Activated CD4-positive, alpha-beta T cell treated with anti-CD3 and anti-CD28 coated beads, Interleukin-2, amount 10 ng/mL, durations not matched to agents 24 days and 14 days (primary cell): Measurements from ENCODE around the gene SEPTIN12. TPM values are rescaled to one million over a fixed set of nuclear protein-coding genes. Genes with fewer than 3 reads are reported as not detected.

Experiments
- DNase-seq: peaks from one replicate; pipeline ENCODE4 v3.0.0; 2022
- H3K27ac Mint-ChIP-seq: one replicate; pipeline ENCODE4 v1.8.0; 2022; ENCODE audit warnings: mild to moderate bottlenecking, mixed read lengths
- H3K27me3 Mint-ChIP-seq: one replicate; pipeline ENCODE4 v1.8.0; 2022; ENCODE audit warnings: mixed read lengths
- H3K36me3 Mint-ChIP-seq: one replicate; pipeline ENCODE4 v1.8.0; 2022; ENCODE audit warnings: low read depth, mild to moderate bottlenecking, mixed read lengths
- H3K4me1 Mint-ChIP-seq: one replicate; pipeline ENCODE4 v1.8.0; 2021; ENCODE audit warnings: mixed read lengths
- H3K4me3 Mint-ChIP-seq: one replicate; pipeline ENCODE4 v1.8.0; 2022; ENCODE audit warnings: mild to moderate bottlenecking, moderate library complexity, mixed read lengths
- H3K9me3 Mint-ChIP-seq: one replicate; pipeline ENCODE4 v1.8.0; 2021; ENCODE audit warnings: mixed read lengths
- intact Hi-C: fragments of 100-400 bp; cut with micrococcal nuclease; formaldehyde crosslinking; loops from one replicate; pipeline ENCODE4 v1.15.1; 2023
- total RNA-seq: library from RNA; stranded (reverse); gene quantifications from 2 replicates; pipeline ENCODE4 v1.2.3, GENCODE V29; 2022

Gene SEPTIN12
- total RNA-seq, 1 donor from 2014 or later = not detected

DNA sequence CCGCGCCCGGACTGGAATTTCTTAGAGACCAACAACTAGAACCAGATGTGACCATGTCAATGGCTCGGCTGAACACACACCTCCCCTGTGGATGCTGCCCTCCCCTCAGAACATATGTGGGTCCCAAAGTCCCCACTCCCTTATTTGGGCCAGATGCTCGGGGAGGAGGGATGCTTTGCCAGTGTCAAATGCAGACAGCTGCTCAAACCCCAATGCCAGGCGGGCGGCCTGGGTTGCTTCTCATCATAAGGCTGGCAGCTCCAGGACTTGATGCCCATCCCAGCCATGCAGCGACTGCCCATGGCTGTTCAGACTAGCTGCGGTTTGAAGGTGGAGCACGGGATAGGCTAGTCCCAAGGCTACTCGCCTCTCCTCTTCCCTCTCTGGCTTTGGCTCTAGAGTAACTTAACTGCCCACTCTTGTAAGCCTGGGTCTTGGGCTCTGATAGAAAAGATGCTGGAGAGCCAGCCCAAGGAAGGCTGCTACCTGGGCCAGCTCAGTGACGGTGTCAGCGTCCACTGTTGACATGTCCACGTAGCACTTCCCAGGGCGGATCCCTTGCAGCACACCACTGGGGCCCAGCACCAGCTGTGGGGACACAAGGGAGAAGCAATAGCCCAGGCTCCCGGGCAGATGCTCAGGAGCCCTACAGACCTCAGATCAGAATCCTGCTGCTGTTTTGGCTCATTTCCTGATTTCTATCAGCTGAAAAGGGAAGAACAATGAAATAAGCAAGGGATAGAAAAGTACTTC, 25.3 kb upstream of the SEPTIN12 start:
- H3K4me1 Mint-ChIP-seq = no peaks in the 10 kb centered on the region
- H3K9me3 Mint-ChIP-seq = no peaks in the 10 kb centered on the region
- no peak for DNase-seq
- intact Hi-C loops = no loop called here
- H3K36me3 Mint-ChIP-seq = peaks cover 58% of the 10 kb centered on the region
- no peak overlapping the region for H3K27ac Mint-ChIP-seq
- no peak overlapping the region for H3K4me3 Mint-ChIP-seq
- no peaks in the 10 kb centered on the region for H3K27me3 Mint-ChIP-seq

DNA sequence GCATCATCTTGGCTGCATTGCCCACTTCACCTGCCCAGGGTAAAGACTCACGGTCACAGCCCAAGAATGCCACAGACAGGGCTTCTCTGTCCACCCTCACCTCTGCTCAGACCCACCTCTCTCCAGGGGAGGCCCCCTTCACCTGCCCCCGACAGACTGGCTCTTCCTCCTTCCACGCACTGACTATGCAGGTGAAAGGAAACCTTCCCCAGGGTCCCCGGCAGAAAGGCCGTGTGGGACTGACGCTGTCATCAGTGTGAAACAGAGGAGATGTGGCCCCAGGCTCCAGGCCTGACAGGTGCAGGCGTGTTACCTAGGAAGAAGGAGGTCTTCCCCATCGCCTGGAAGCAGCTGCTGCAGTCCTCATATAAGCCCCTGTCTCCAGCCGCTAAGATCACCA, 23.6 kb upstream of the SEPTIN12 start:
- Mint-ChIP-seq H3K27me3 (no peaks in the 10 kb centered on the region), H3K36me3 (peaks cover 59% of the 10 kb centered on the region), H3K4me3 (no peak overlapping the region), H3K9me3 (no peaks in the 10 kb centered on the region), H3K27ac (peak overlapping the region; percentile 26), H3K4me1 (no peaks in the 10 kb centered on the region)
- DNase-seq = no peak
- intact Hi-C loops = no loop called here

- H3K36me3 Mint-ChIP-seq = peaks cover 58% of the 10 kb centered on the region
- H3K27me3 Mint-ChIP-seq = no peaks in the 10 kb centered on the region
- H3K4me1 Mint-ChIP-seq = no peaks in the 10 kb centered on the region
- no peak overlapping the region for H3K4me3 Mint-ChIP-seq
- no peak overlapping the region for H3K27ac Mint-ChIP-seq
- intact Hi-C loops = no loop called here
- H3K9me3 Mint-ChIP-seq = no peaks in the 10 kb centered on the region
- no peak for DNase-seq
These were observed 23.1 kb upstream of the SEPTIN12 start for GRCh38 chr16:4811242-4811641.

DNA sequence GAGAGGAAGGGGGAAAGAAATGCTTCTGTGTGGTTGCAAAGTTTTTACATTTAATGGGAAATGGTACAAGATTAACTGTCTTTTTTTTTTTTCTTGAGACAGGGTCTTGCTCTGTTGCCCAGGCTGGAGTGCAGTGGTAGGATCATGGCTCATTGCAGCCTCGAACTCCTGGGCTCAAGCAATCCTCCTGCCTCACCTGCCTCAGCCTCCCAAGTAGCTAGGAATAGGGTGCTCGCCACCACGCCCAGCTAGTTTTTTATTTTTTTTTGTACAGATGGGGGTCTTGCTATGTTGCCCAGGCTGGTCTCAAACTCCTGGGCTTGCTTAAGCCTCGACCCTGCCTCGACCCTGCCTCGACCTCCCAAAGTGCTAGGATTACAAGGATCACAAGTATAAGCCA, 18.1 kb upstream of the SEPTIN12 start:
- Mint-ChIP-seq H3K4me1 (peaks cover 5% of the 10 kb centered on the region), H3K36me3 (peaks cover 42% of the 10 kb centered on the region), H3K27me3 (no peaks in the 10 kb centered on the region), H3K27ac (no peak overlapping the region), H3K9me3 (no peaks in the 10 kb centered on the region), H3K4me3 (no peak overlapping the region)
- intact Hi-C loops = no loop called here
- no peak for DNase-seq

- Mint-ChIP-seq H3K27ac (peak overlapping the region; percentile 38), H3K9me3 (no peaks in the 10 kb centered on the region), H3K4me3 (no peak overlapping the region), H3K36me3 (peaks cover 37% of the 10 kb centered on the region), H3K27me3 (no peaks in the 10 kb centered on the region), H3K4me1 (peaks cover 7% of the 10 kb centered on the region)
- no peak for DNase-seq
- intact Hi-C loops = no loop called here
These were observed 17.1 kb upstream of the SEPTIN12 start for GRCh38 chr16:4805231-4805630.

DNA sequence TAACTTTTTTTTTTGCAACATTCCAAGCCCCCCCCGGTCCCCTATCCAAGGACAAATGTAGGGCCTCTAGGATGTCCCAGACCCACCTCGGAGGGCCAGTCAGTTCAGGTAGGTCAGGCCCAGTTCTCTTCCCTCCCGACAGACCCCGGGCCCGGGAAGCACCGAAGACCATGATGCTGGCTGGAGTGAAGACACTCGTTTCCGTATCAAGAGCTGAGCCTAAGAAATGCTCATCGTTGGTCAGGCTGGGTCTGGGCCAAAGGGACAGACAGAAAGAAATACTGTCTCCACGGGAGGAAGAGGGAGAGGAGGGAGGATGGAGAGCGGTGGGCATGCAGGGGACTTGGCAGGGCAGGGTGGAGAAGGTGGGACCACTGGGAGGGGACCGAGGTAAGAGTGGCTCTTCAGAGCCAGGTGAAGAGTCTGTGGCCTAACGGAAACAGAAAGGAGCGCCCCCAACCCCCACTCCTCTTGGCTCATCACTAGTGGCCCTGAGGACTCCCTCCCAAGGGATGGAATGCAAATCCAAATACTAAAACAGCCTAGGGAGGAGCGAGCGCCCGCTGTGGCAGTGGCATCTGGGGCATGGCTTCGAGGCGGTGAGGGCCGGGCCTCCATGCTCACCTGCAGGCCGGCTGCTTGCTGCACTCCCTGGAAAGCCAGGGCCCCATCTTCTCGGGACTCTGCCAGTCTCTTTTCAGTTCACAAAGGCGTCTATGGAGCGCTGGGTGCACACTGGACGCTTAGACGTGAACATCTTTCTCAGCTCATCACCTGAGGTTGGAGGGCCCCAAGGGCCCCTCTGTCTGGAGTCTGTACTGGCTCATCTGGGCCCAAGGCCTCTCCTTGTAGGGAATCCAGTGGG, 16.0 kb upstream of the SEPTIN12 start:
- intact Hi-C loops = loop anchor here (2.0 kb wide), 2 partner anchors 69 to 155 kb away; partner anchors contain the start of genes ANKS3, DNAAF8 and SEC14L5
- Mint-ChIP-seq H3K9me3 (no peaks in the 10 kb centered on the region), H3K36me3 (peaks cover 32% of the 10 kb centered on the region), H3K4me3 (peak overlapping the region; percentile 61), H3K4me1 (peaks cover 7% of the 10 kb centered on the region), H3K27ac (no peak overlapping the region), H3K27me3 (no peaks in the 10 kb centered on the region)
- no peak for DNase-seq

DNA sequence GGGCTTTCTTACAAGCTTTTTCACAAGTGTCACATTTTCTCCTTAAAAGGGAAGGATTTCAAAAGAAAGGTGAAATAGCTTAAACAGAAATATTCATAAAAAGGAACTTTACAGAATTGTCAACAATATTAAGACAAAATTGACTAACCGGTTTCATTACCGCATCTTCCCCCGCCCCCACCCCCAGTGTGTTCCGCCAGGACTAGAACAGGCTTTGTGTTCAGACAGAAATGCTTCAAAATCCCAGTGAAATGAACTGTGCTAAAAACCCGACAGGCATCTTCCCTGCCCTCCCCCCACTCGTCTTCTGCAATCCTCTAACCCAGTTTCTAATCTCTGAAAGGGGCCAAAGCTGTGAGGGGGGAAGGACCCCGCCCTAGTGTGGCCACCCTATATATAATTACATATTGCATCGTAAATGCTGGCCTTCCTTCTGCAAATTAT, 15.3 kb upstream of the SEPTIN12 start:
- Mint-ChIP-seq H3K9me3 (no peaks in the 10 kb centered on the region), H3K27me3 (no peaks in the 10 kb centered on the region), H3K27ac (no peak overlapping the region), H3K36me3 (peaks cover 28% of the 10 kb centered on the region), H3K4me3 (peak overlapping the region; percentile 83), H3K4me1 (peaks cover 7% of the 10 kb centered on the region)
- DNase-seq = no peak
- intact Hi-C loops = loop anchor here (2.0 kb wide), 2 partner anchors 69 to 155 kb away; partner anchors contain the start of genes ANKS3, DNAAF8 and SEC14L5

DNA sequence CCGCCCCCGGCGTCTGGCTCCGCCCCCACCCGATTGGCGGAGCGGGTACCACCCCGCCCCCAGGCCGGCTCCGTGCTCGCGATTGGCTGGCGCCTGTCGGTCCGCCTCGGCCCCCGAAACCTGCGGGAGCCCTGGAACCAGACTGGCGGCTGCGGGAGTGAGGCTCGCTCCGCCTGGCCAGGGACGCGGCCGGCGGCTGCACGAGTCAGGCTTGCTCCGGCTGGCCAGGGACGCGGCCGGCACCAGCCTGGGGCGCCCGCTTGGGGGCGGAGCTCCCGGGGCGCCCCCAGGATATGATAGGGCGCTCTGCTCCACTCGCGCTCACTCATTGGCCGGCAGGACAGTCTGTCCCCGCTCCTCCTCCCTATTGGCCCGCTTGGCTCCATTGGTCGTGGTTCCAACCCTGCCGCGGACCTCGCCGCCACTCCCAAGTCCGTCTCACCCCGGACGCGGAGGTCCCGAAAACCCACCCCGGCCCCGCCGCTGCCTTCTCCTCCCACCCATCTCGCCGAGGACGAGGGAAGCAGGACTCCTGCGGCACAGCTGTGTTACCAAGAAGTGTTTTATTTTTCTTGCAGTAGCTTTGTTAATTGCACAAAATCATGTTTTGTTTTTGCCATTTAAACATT, 14.6 kb upstream of the SEPTIN12 start:
- Mint-ChIP-seq H3K4me3 (peak overlapping the region; percentile 83), H3K36me3 (peaks cover 26% of the 10 kb centered on the region), H3K27ac (no peak overlapping the region), H3K27me3 (no peaks in the 10 kb centered on the region), H3K9me3 (no peaks in the 10 kb centered on the region), H3K4me1 (peaks cover 7% of the 10 kb centered on the region)
- intact Hi-C loops = loop anchor here (1.0 to 2.0 kb wide), 3 partner anchors 34 to 156 kb away; partner anchors contain the start of genes ANKS3, DNAAF8 and SEC14L5
- DNase-seq = peak; percentile 98

DNA sequence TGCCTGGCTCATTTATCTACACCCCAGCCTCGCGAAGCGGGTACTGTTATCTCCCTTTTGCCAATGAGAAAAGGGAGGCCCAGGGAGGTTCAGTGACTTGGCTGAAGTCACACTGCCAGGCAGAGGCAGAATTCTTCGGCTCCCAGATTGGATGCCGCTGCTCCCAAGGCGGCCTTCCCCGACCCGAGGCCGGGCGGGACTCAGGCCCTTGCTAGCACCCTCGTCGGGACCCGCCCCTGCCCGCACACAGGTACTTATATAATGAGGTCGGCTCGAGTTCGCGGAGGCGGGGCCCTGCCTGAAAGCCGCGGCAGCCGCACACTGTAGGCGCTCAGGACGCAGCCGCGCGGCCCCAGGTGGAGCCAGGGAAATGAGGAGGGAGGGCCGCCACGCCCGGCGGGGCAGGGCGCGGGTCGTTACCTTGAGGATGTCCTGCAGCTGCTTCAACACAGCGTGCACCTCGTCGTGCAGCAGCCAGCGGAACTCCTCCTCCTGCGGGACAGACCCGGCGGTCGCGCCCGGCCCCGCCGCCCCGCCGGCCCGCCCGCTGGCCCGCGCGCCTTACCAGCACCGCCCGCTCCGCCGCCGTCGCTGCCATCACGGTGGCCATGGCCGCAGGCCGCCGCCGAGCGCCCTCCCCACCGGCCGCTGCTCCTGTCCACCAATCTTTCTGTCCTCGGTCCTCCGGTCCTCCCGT, 14.0 kb upstream of the SEPTIN12 start, which contains the start of gene ROGDI:
TSS of gene ROGDI (minus strand) at position 672 of the 697 bp plus-strand sequence. CDS start at position 610, 62 bp downstream.
- Mint-ChIP-seq H3K9me3 (no peaks in the 10 kb centered on the region), H3K27me3 (no peaks in the 10 kb centered on the region), H3K36me3 (peaks cover 19% of the 10 kb centered on the region), H3K27ac (peak within 1 kb of the TSS; percentile 58), H3K4me1 (peaks cover 7% of the 10 kb centered on the region), H3K4me3 (peak within 1 kb of the TSS; percentile 83)
- intact Hi-C loops = loop anchor here (1.0 to 2.0 kb wide), 3 partner anchors 34 to 157 kb away; partner anchors contain the start of genes ANKS3, DNAAF8 and SEC14L5
- peak; percentile 96 for DNase-seq

- Mint-ChIP-seq H3K9me3 (no peaks in the 10 kb centered on the region), H3K27me3 (no peaks in the 10 kb centered on the region), H3K27ac (no peak overlapping the region), H3K36me3 (peaks cover 16% of the 10 kb centered on the region), H3K4me1 (peaks cover 7% of the 10 kb centered on the region), H3K4me3 (peak overlapping the region; percentile 83)
- no peak for DNase-seq
- intact Hi-C loops = no loop called here
These were observed 13.2 kb upstream of the SEPTIN12 start for GRCh38 chr16:4801051-4801961.

DNA sequence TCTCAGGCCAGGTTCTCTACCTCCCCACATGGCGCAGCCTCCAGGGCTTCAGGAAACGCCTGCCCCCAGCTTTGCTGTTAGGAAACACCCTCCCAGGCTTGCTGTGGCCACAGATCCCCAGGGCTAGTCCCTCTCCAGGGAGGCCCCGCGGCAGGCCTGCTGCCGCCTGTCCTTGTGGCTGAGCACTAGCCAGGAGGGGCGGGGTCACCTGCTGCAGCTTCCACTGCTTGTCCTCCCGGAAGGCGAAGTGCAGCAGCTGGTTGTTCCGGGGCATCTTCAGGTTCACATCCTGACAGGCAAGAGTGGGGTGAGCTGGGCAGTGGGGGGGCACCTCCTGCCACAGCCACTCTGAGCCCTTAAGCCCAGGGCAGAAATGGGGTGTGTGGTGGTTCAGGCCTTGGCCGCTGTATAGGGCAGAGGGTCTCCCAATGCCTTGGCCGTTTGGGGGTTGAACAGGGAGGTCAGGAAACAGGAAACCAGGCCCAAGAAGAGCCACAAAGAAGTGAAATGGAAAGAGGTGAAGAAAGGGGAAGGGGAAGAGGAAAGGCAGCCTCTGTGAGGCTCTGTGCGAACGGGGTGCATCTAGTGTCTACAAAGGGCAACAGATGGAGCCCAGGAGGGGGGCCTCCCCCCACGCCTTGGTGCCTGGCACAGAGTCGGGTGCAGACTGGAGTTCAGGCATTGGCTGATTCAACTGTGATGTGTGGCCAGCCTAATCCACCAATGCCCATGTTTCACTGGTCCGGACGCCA, 12.3 kb upstream of the SEPTIN12 start:
- no peaks in the 10 kb centered on the region for H3K9me3 Mint-ChIP-seq
- peaks cover 7% of the 10 kb centered on the region for H3K4me1 Mint-ChIP-seq
- H3K27me3 Mint-ChIP-seq = no peaks in the 10 kb centered on the region
- no peak overlapping the region for H3K27ac Mint-ChIP-seq
- H3K36me3 Mint-ChIP-seq = peaks cover 14% of the 10 kb centered on the region
- H3K4me3 Mint-ChIP-seq = peak overlapping the region; percentile 6
- DNase-seq = peak; percentile 66
- intact Hi-C loops = no loop called here
